Gastroesophageal sphincter (tissue), 3 donors: ENCODE data around the gene GMEB1.

ENCODE experiments used
- EP300 ChIP-seq: sonication (generic); formaldehyde crosslinking; IDR thresholded peaks from one replicate; pipeline ENCODE4 v1.6.1; 2017; ENCODE audit warnings: antibody characterized with exemption, mild to moderate bottlenecking
- TF ChIP-seq, protein P1 (sequence below), 4 experiments: fragments of 200-600 bp in 2 of 4; fragments of 450-650 bp in 2 of 4; sonication (generic) in 1 of 4; IDR thresholded peaks; one replicate each; pipeline ENCODE4 v1.5.1; 2017 to 2019; ENCODE audit warnings: antibody characterized with exemption in 4 of 4, mild to moderate bottlenecking in 2 of 4, moderate library complexity in 2 of 4

DNA sequence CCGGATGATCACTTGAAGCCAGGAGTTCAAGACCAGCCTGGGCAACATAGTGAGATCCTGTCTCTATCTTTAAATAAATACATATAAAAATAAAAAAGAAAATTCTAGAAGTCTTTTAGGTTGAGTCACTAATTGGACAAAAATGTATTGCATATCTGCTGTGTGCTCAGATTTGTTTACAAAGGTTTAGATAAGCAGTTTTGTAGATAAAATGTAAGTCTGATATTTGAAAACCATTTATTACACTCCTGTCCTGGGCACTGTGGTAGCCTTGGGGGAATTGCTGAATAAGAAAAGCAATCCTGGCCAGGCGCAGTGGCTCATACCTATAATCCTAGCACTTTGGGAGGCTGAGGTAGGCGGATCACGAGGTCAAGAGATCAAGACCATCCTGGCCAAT, 11.6 kb downstream of the GMEB1 start:
- TF ChIP-seq, protein P1, sequence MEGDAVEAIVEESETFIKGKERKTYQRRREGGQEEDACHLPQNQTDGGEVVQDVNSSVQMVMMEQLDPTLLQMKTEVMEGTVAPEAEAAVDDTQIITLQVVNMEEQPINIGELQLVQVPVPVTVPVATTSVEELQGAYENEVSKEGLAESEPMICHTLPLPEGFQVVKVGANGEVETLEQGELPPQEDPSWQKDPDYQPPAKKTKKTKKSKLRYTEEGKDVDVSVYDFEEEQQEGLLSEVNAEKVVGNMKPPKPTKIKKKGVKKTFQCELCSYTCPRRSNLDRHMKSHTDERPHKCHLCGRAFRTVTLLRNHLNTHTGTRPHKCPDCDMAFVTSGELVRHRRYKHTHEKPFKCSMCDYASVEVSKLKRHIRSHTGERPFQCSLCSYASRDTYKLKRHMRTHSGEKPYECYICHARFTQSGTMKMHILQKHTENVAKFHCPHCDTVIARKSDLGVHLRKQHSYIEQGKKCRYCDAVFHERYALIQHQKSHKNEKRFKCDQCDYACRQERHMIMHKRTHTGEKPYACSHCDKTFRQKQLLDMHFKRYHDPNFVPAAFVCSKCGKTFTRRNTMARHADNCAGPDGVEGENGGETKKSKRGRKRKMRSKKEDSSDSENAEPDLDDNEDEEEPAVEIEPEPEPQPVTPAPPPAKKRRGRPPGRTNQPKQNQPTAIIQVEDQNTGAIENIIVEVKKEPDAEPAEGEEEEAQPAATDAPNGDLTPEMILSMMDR (IDR thresholded peaks at IDR 0.05): no peak
- no peak for TF ChIP-seq EP300
